ENCODE measurements around the gene THBS4. TPM values are rescaled to one million over a fixed set of nuclear protein-coding genes. Genes with fewer than 3 reads are reported as not detected.

THBS4 gene
- total RNA-seq, 2 experiments from 2014 or later: 0.29 to 1.1 TPM

DNA sequence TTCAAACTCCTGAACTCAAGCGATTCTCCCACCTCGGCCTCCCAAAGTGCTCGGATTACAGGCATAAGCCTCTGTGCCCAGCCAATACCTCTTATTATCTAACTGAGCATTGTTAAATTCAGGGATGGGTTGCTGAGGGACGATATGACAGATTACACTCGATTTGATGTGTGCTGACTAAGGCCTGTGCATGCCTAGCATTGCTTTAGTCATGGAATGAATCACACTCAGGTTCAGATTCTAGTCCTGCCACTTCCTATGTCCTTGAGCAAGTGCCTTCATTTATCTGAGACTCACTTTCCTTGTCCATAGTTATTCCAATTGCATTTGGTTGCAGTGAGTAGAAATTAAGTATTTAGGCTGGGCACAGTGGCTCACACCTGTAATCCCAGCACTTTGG, 19.5 kb downstream of the THBS4 start:
- H3K4me1 Mint-ChIP-seq (ENCODE audit: low read depth): peaks cover 2% of the 10 kb centered on the region
- CTCF ChIA-PET: no interaction called here

DNA sequence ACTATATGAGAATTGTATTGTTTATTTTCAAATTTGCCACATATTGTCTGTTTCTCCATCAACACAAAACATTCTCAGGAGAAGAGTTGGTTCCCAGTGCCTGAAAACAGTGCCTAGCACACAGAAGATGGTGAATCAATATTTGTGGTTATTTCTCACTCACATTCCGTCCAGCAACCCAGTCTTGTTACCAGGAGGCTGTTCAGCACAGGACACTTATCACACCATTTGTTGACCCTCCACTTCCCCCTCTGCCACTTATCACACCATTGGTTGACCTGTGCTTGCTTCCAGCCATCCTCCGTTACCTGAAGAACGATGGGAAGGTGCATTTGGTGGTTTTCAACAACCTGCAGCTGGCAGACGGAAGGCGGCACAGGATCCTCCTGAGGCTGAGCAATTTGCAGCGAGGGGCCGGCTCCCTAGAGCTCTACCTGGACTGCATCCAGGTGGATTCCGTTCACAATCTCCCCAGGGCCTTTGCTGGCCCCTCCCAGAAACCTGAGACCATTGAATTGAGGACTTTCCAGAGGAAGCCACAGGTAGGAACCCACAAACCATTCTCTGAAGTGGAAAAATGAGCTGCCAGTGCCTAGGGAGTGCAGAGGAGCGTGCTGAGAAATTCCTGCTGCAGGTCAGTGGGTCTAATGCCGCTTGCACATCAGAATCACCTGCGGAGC, 20.5 kb downstream of the THBS4 start:
- peaks cover 2% of the 10 kb centered on the region for H3K4me1 Mint-ChIP-seq (ENCODE audit: low read depth)
- H3K27me3 Mint-ChIP-seq (ENCODE audit: low read depth): no peaks in the 10 kb centered on the region
- no peaks in the 10 kb centered on the region for H3K36me3 Mint-ChIP-seq (ENCODE audit: low read depth)
- DNase-seq: no peak
- no peak overlapping the region for H3K27ac Mint-ChIP-seq
- H3K4me3 Mint-ChIP-seq: no peak overlapping the region
- CTCF ChIA-PET: interaction anchor here (0.6 kb wide), 1 partner anchor 226 kb away, joined by 3 read pairs; no protein-coding TSS in a partner anchor
- intact Hi-C loops (cut with micrococcal nuclease): loop anchor here (2.0 kb wide), 1 partner anchor 19 kb away; no protein-coding TSS in a partner anchor
- H3K9me3 Mint-ChIP-seq: no peaks in the 10 kb centered on the region

More for the DNA sequence above, 19.5 kb downstream of the THBS4 start:
- no peaks in the 10 kb centered on the region for H3K9me3 Mint-ChIP-seq
- DNase-seq: no peak
- H3K27ac Mint-ChIP-seq: no peak overlapping the region
- intact Hi-C loops (cut with micrococcal nuclease): no loop called here
- H3K27me3 Mint-ChIP-seq (ENCODE audit: low read depth): peaks cover under 1% of the 10 kb centered on the region
- no peaks in the 10 kb centered on the region for H3K36me3 Mint-ChIP-seq (ENCODE audit: low read depth)
- H3K4me3 Mint-ChIP-seq: no peak overlapping the region

DNA sequence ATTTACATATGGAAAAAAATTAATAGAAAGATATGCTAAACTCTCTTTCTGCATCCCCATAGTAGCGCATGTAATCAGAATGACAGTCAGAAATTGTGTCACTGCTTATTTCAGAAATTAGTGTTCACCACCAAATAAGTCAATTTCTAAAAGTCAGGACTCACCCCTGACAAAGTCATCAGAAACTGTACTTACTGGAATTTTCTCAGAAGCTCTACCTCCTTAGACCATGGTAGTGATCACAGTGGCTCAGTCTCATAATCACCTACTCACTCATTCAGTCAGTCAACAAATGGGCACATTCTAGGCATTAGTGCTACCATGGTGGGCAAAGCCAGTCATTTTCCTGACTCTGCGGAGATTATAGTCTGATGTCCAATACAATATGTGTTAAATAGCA, 22.0 kb downstream of the THBS4 start:
- no peaks in the 10 kb centered on the region for H3K27me3 Mint-ChIP-seq (ENCODE audit: low read depth)
- DNase-seq: no peak
- peaks cover 2% of the 10 kb centered on the region for H3K4me1 Mint-ChIP-seq (ENCODE audit: low read depth)
- H3K4me3 Mint-ChIP-seq: no peak overlapping the region
- no peaks in the 10 kb centered on the region for H3K9me3 Mint-ChIP-seq
- intact Hi-C loops (cut with micrococcal nuclease): loop anchor here (1.0 to 2.0 kb wide), 2 partner anchors 20 to 94 kb away; no protein-coding TSS in a partner anchor
- CTCF ChIA-PET: no interaction called here
- no peaks in the 10 kb centered on the region for H3K36me3 Mint-ChIP-seq (ENCODE audit: low read depth)
- H3K27ac Mint-ChIP-seq: no peak overlapping the region

DNA sequence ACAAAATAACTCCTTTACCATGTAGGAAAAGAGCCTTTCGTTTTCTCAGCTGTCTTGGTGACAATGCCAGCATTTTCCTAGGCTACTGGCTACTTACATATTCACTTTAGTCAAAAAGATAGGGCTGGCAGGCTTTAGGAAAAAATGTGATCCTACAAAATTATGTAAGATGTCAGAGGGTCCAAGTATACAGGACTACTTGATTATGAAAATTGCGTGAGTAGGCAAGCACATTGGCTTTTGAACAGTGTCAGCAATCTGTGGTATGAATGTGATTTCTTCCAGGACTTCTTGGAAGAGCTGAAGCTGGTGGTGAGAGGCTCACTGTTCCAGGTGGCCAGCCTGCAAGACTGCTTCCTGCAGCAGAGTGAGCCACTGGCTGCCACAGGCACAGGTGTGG, 22.8 kb downstream of the THBS4 start:
- intact Hi-C loops (cut with micrococcal nuclease): loop anchor here (1.0 to 2.0 kb wide), 2 partner anchors 21 to 95 kb away; no protein-coding TSS in a partner anchor
- CTCF ChIA-PET: no interaction called here
- H3K27ac Mint-ChIP-seq: no peak overlapping the region

DNA sequence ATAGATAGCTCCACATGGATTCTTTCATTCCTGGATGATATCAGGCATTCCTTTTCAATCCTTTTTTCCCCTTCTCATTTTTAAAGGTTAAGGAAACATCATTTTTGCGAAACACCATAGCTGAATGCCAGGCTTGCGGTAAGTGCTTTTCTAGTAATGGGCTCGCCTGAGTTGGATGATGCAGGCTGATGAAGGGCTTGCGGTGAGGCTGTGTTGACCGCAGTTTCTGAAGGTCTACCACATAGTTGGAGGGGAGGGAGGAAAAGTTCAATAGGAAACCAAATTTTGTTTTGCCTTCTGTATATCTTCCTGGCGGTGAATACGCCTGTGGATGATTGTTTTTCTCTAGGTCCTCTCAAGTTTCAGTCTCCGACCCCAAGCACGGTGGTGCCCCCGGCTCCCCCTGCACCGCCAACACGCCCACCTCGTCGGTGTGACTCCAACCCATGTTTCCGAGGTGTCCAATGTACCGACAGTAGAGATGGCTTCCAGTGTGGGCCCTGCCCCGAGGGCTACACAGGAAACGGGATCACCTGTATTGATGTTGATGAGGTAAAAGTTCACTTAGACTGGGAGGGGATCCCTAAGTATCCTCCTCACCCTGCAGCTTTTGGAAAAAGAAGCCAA, 24.3 kb downstream of the THBS4 start:
- Mint-ChIP-seq H3K4me3 (no peak overlapping the region), H3K27ac (no peak overlapping the region), H3K27me3 (ENCODE audit: low read depth) (no peaks in the 10 kb centered on the region), H3K4me1 (ENCODE audit: low read depth) (peaks cover 2% of the 10 kb centered on the region), H3K9me3 (no peaks in the 10 kb centered on the region), H3K36me3 (ENCODE audit: low read depth) (peaks cover 2% of the 10 kb centered on the region)
- DNase-seq: no peak
- intact Hi-C loops (cut with micrococcal nuclease): no loop called here
- CTCF ChIA-PET: interaction anchor here (0.6 kb wide), 1 partner anchor 825 kb away, joined by 3 read pairs; no protein-coding TSS in a partner anchor

More for the DNA sequence above, 22.8 kb downstream of the THBS4 start:
- H3K4me1 Mint-ChIP-seq (ENCODE audit: low read depth): peaks cover 2% of the 10 kb centered on the region
- H3K4me3 Mint-ChIP-seq: no peak overlapping the region
- no peak for DNase-seq
- no peaks in the 10 kb centered on the region for H3K36me3 Mint-ChIP-seq (ENCODE audit: low read depth)
- H3K9me3 Mint-ChIP-seq: no peaks in the 10 kb centered on the region
- H3K27me3 Mint-ChIP-seq (ENCODE audit: low read depth): no peaks in the 10 kb centered on the region

DNA sequence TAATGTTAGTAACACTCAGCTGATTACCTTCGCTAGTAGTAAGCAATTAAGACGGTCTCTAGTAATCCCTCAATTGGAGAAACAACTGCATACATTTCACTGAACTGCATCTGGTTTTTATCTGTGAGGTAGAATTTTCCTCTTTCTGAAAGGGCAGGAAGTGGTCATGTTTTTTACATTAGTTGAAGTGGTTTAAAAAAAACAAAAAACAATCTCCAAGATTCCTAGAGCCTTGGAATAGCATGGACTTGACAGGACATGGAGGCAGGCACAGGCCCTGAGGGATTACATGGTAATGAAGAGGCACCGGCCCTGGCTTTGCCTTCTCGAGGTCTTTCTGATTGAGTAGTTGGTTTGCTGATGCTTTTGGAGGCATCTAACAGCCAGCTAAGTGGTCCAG, 25.8 kb downstream of the THBS4 start:
- H3K27ac Mint-ChIP-seq: no peak overlapping the region
- H3K36me3 Mint-ChIP-seq (ENCODE audit: low read depth): peaks cover 2% of the 10 kb centered on the region
- peaks cover 2% of the 10 kb centered on the region for H3K4me1 Mint-ChIP-seq (ENCODE audit: low read depth)
- DNase-seq: no peak
- intact Hi-C loops (cut with micrococcal nuclease): no loop called here
- CTCF ChIA-PET: no interaction called here
- H3K9me3 Mint-ChIP-seq: no peaks in the 10 kb centered on the region
- H3K27me3 Mint-ChIP-seq (ENCODE audit: low read depth): no peaks in the 10 kb centered on the region
- H3K4me3 Mint-ChIP-seq: no peak overlapping the region

DNA sequence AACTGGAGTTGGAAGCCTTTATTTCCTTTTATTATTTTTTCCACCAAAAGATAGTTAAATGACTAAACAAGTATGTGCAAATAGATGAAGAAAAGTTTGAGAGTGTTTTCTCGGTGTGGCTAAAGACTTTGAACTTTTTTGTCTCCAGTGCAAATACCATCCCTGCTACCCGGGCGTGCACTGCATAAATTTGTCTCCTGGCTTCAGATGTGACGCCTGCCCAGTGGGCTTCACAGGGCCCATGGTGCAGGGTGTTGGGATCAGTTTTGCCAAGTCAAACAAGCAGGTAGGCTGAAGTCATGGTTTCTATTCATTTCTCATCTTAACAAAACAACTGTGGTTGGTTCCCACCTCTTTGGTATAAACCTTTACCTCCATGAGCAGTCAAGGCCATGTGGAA, 26.4 kb downstream of the THBS4 start:
- H3K36me3 Mint-ChIP-seq (ENCODE audit: low read depth): peaks cover 2% of the 10 kb centered on the region
- no peak for DNase-seq
- intact Hi-C loops (cut with micrococcal nuclease): no loop called here
- no peaks in the 10 kb centered on the region for H3K27me3 Mint-ChIP-seq (ENCODE audit: low read depth)
- H3K27ac Mint-ChIP-seq: no peak overlapping the region
- no peak overlapping the region for H3K4me3 Mint-ChIP-seq
- H3K9me3 Mint-ChIP-seq: no peaks in the 10 kb centered on the region
- peaks cover 2% of the 10 kb centered on the region for H3K4me1 Mint-ChIP-seq (ENCODE audit: low read depth)
- CTCF ChIA-PET: no interaction called here

DNA sequence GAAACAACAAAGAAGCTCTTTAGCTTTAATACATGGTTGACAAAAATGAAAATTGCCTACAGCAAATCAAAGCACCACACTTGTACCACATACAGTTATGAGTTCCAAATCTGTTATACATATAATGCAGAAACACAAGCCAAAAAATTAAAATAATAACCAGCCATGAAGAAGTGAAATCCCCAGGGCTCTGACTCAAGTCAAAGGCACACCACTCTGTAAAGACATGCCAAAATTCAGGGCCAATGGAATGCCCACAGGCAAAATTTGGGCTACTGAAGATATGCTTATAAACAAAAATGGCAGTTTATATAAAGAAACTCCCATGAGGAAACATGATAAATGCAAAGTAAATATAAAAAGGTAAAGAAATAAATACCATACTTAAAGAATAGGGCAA, 29.0 kb downstream of the THBS4 start:
- CTCF ChIA-PET: no interaction called here
- Mint-ChIP-seq H3K9me3 (no peaks in the 10 kb centered on the region), H3K36me3 (ENCODE audit: low read depth) (peaks cover 2% of the 10 kb centered on the region), H3K4me3 (no peak overlapping the region), H3K4me1 (ENCODE audit: low read depth) (no peaks in the 10 kb centered on the region), H3K27me3 (ENCODE audit: low read depth) (no peaks in the 10 kb centered on the region), H3K27ac (no peak overlapping the region)
- DNase-seq: no peak
- intact Hi-C loops (cut with micrococcal nuclease): no loop called here

DNA sequence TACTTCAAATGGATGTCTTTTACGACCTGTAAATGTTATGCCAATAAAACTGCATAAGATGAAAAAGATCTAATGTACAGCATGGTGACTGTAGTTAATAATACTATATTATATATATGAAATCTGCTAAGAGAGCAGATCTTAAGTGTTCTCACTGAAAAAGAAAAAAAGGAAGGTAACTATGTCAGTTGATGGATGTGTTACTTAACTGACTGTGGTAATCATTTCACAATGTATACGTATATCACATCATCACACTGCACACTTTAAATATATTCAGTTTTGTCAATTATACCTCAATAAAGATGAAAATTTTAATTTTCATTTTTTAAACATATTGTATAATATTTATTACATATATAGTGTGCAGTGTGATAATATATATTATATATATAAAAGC, 31.9 kb downstream of the THBS4 start:
- DNase-seq: no peak
- H3K4me1 Mint-ChIP-seq (ENCODE audit: low read depth): no peaks in the 10 kb centered on the region
- intact Hi-C loops (cut with micrococcal nuclease): no loop called here
- peaks cover 2% of the 10 kb centered on the region for H3K36me3 Mint-ChIP-seq (ENCODE audit: low read depth)
- no peak overlapping the region for H3K27ac Mint-ChIP-seq
- H3K9me3 Mint-ChIP-seq: no peaks in the 10 kb centered on the region
- no peak overlapping the region for H3K4me3 Mint-ChIP-seq
- no peaks in the 10 kb centered on the region for H3K27me3 Mint-ChIP-seq (ENCODE audit: low read depth)
- CTCF ChIA-PET: no interaction called here

DNA sequence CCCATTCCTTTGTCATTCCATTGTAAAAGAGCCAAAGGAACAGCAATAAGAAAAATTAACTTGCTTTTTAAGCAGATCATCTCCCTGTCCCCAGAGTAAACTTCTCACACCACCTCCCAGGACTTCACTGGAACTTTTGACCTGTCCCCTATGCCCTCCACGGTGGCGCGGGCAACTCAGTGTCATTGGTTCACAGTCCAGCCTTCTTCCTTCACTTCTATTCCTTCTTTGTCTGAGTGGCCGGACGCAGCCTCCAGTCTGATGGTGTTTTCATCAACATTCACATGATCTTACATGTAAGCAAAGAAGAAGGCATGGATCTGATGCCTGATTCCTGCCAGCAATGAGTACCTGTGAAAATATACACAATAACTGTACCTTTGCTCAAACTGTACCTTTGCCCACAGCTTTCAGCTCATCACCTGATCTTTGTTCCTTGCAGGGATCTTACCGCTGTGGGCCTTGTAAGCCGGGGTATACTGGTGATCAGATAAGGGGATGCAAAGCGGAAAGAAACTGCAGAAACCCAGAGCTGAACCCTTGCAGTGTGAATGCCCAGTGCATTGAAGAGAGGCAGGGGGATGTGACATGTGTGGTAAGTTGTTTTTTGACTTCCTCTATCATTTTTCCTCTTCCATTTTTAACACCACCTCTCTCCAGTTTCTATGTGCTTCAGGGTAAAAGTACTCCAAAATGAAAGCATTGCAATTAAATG, 32.5 kb downstream of the THBS4 start:
- H3K36me3 Mint-ChIP-seq (ENCODE audit: low read depth): peaks cover 2% of the 10 kb centered on the region
- no peak overlapping the region for H3K27ac Mint-ChIP-seq
- no peak for DNase-seq
- H3K4me3 Mint-ChIP-seq: no peak overlapping the region
- H3K4me1 Mint-ChIP-seq (ENCODE audit: low read depth): no peaks in the 10 kb centered on the region
- no peaks in the 10 kb centered on the region for H3K9me3 Mint-ChIP-seq
- CTCF ChIA-PET: no interaction called here
- intact Hi-C loops (cut with micrococcal nuclease): no loop called here
- no peaks in the 10 kb centered on the region for H3K27me3 Mint-ChIP-seq (ENCODE audit: low read depth)

DNA sequence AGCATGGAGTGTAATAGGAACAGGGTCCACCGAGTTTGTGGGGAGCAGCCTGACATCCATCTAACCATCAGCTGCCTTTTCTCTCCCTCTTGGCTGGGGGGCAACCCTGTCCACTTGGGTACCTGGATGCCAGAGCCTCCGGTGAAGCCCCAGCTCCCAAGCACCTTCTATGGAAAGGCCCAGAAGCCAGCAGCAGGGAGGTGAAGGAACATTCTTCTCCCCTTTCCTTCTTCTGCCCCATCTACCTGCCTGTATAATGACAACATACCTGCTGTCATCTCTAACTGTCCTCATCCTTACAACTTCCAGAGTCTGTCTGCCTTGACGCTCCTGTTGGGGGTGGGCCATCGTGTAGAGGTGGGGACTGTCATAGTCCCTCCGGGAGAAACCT, 33.1 kb downstream of the THBS4 start:
- Mint-ChIP-seq H3K4me3 (no peak overlapping the region), H3K9me3 (no peaks in the 10 kb centered on the region), H3K4me1 (ENCODE audit: low read depth) (no peaks in the 10 kb centered on the region), H3K36me3 (ENCODE audit: low read depth) (peaks cover 2% of the 10 kb centered on the region), H3K27me3 (ENCODE audit: low read depth) (no peaks in the 10 kb centered on the region), H3K27ac (no peak overlapping the region)
- intact Hi-C loops (cut with micrococcal nuclease): no loop called here
- CTCF ChIA-PET: interaction anchor here (0.6 kb wide), 1 partner anchor 24 kb away, joined by 3 read pairs; no protein-coding TSS in a partner anchor
- DNase-seq: no peak

DNA sequence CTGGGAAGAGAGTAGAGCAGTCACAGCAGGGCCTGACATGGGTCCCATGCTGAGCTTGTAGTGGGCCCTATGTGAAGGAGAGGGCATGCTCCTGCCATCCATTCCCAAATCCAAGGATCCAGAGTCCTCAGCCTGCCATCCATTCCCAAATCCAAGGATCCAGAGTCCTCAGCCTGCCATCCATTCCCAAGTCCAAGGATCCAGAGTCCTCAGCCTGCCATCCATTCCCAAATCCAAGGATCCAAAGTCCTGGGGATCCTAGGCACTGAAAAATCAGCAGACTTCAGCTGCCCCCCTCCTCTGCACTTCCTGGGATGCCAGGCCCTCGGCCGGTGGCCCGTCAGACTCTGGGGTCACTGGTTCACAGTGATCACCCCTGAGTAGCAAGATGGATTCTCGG, 33.6 kb downstream of the THBS4 start:
- no peaks in the 10 kb centered on the region for H3K27me3 Mint-ChIP-seq (ENCODE audit: low read depth)
- CTCF ChIA-PET: interaction anchor here (0.6 kb wide), 1 partner anchor 23 kb away, joined by 3 read pairs; no protein-coding TSS in a partner anchor
- H3K27ac Mint-ChIP-seq: no peak overlapping the region
- intact Hi-C loops (cut with micrococcal nuclease): no loop called here
- no peak overlapping the region for H3K4me3 Mint-ChIP-seq
- no peaks in the 10 kb centered on the region for H3K4me1 Mint-ChIP-seq (ENCODE audit: low read depth)
- H3K9me3 Mint-ChIP-seq: no peaks in the 10 kb centered on the region
- no peaks in the 10 kb centered on the region for H3K36me3 Mint-ChIP-seq (ENCODE audit: low read depth)
- DNase-seq: no peak
